Body of pancreas (tissue), 4 donors: ENCODE data around the gene CAPG.

Experiments used
- CTCF ChIP-seq, 7 experiments: fragments of 450-650 bp in 4 of 7; fragments of 200-600 bp in 3 of 7; sonication (generic) in 3 of 7; IDR thresholded peaks; one replicate each; pipeline ENCODE4 v1.5.1; 2016 to 2019; ENCODE audit warnings: antibody characterized with exemption in 7 of 7
- POLR2A ChIP-seq, 3 donors: fragments of 450-650 bp; IDR thresholded peaks; one replicate each; pipeline ENCODE4 v1.6.1; 2016; ENCODE audit warnings: antibody characterized with exemption in 3 of 3, mild to moderate bottlenecking in 2 of 3

- no peak for TF ChIP-seq CTCF (IDR thresholded peaks at IDR 0.05)
- no peak for TF ChIP-seq POLR2A (IDR thresholded peaks at IDR 0.05)
These were observed 15.9 kb downstream of the CAPG start for GRCh38 chr2:85394261-85394681.
